Aorta (tissue), 5 donors: Measurements from ENCODE around the gene B4GALNT3. TPM values are rescaled to one million over a fixed set of nuclear protein-coding genes. Genes with fewer than 3 reads are reported as not detected.
A peak's percentile ranks its signal among the peaks of the same experiment; 100 is the strongest.

Experiments used
- ATAC-seq: fragments of 200-7000 bp; cut with Tn5 transposase; one replicate; pipeline ENCODE4 v1.9.1; 2022; ENCODE audit warnings: moderate library complexity; ENCODE audit not compliant: low FRiP score
- DNase-seq, 2 donors: peaks; one replicate each; pipeline ENCODE4 v3.0.0-alpha.2; 2020
- H3K27ac ChIP-seq, 2 donors: one replicate each; pipeline ENCODE4 v1.5.1; 2013; ENCODE audit warnings: low read length in 2 of 2, mild to moderate bottlenecking in 2 of 2, moderate library complexity in 2 of 2, control low read depth in 1 of 2, inconsistent platforms in 1 of 2, low read depth in 1 of 2
- H3K27me3 ChIP-seq, 2 donors: one replicate each; pipeline ENCODE4 v1.6.1; 2013; ENCODE audit warnings: control low read depth in 1 of 2, low read length in 1 of 2, mild to moderate bottlenecking in 1 of 2, moderate library complexity in 1 of 2; ENCODE audit not compliant: insufficient read depth in 2 of 2, control insufficient read depth in 1 of 2
- H3K36me3 ChIP-seq, 2 donors: one replicate each; pipeline ENCODE4 v1.6.1; 2013; ENCODE audit warnings: control low read depth in 1 of 2, low read length in 1 of 2, mild to moderate bottlenecking in 1 of 2; ENCODE audit not compliant: insufficient read depth in 2 of 2, control insufficient read depth in 1 of 2
- H3K4me1 ChIP-seq, 2 donors: one replicate each; pipeline ENCODE4 v1.6.1; 2013; ENCODE audit warnings: low read length in 2 of 2, control low read depth in 1 of 2, mild to moderate bottlenecking in 1 of 2, moderate library complexity in 1 of 2; ENCODE audit not compliant: insufficient read depth in 2 of 2, control insufficient read depth in 1 of 2
- H3K4me3 ChIP-seq, 2 donors: one replicate each; pipeline ENCODE4 v1.5.1; 2013; ENCODE audit warnings: low read length in 2 of 2, control low read depth in 1 of 2, mild to moderate bottlenecking in 1 of 2
- H3K9me3 ChIP-seq: one replicate; pipeline ENCODE4 v1.6.1; 2013; ENCODE audit warnings: mild to moderate bottlenecking, low read length; ENCODE audit not compliant: control insufficient read depth
- WGBS, 2 donors: extraction: QIAGEN DNeasy Blood & Tissue Kit; methylation state at CpG; one replicate each; pipeline ENCODE4 v1.1.7; 2013; 5-methylcytosine and 5-hydroxymethylcytosine counted together
- intact Hi-C, 2 donors: fragments of 100-400 bp; cut with DNase I; formaldehyde crosslinking; loops; one replicate each; pipeline versions ENCODE4 v1.14.2 to v1.15.0; 2022
- polyA plus RNA-seq, 2 donors: library from polyadenylated mRNA; stranded (reverse); fragments of 200-250 nt; gene quantifications; one replicate each; pipeline ENCODE4 v1.2.3, GENCODE V29; 2013
- total RNA-seq, 2 donors: library from RNA; stranded (reverse); fragmentation: NEBNext Ultra II Directional; extraction: Animal tissue kit (Norgen Biotek cat#: 25700); gene quantifications; one replicate each; pipeline ENCODE4 v1.2.1, GENCODE V29; 2021
- donor health status: healthy with polysubstance abuse.
- donor health status: Bipolar disorder and iron deficiency.
- donor health status: DM: no; HTN: no; CAD: no.
- donor health status: DM: no; HTN: no; CAD: no.
- donor health status: DM: yes; HTN: yes; CAD: no.

B4GALNT3 gene
- total and polyA plus RNA-seq, 4 donors, result 10.3 to 29.9 (median 18.9) TPM

GRCh38 chr12:450438-450837 lies 9.3 kb upstream of the B4GALNT3 start:
- Histone ChIP-seq H3K9me3 (no peaks in the 10 kb centered on the region), H3K4me3 (no peak overlapping the region), H3K4me1 (no peaks in the 10 kb centered on the region), H3K36me3 (no peaks in the 10 kb centered on the region), H3K27ac (no peak overlapping the region), H3K27me3 (peaks cover 0 to 1% of the 10 kb centered on the region in 2 donors)
- intact Hi-C loops, result loop anchor here in 1 of 2 donors (5.0 kb wide), 1 partner anchor 52 kb away; no protein-coding TSS in a partner anchor
- 84 to 88% methylated on average over 3 of the region's 3 CpGs for WGBS, 2 donors
- DNase-seq (no peak), ATAC-seq (no peak)

DNA sequence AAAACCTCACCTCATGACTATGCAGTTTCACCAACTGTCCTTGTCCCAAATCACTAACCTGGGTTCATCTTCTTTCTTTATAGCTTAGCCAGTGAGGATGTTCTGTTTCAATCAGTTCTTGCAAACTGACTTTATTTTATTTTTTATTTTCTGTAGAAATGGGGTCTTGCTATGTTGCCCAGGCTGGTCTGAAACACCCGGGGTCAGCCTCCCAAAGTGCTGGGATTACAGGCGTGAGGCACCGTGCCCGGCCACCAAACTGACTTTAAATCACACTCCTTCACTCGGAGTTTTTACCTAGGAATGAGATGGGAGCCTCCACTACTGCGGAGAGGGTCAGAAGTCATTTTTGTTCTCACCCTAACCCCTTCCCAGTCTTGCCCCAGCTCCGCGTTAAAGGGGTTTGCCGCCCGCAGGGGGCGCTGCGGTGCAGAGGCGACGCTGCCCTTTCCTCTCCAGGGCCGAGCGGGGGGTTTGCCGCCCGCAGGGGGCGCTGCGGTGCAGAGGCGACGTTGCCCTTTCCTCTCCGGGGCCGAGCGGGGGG lies 7.0 kb upstream of the B4GALNT3 start:
- peak in 1 of 2 donors; percentile 80 for DNase-seq
- no peaks in the 10 kb centered on the region for H3K36me3 ChIP-seq
- intact Hi-C loops, result loop anchor here (1.0 to 5.0 kb wide), 3 partner anchors 50 to 94 kb away; no protein-coding TSS in a partner anchor
- no peak for ATAC-seq
- H3K4me3 ChIP-seq, result no peak overlapping the region
- WGBS, 2 donors, result 42 to 90% methylated on average over 6 to 18 of the region's 25 CpGs
- no peaks in the 10 kb centered on the region for H3K4me1 ChIP-seq
- no peak overlapping the region for H3K27ac ChIP-seq
- no peaks in the 10 kb centered on the region for H3K27me3 ChIP-seq
- H3K9me3 ChIP-seq, result no peaks in the 10 kb centered on the region

DNA sequence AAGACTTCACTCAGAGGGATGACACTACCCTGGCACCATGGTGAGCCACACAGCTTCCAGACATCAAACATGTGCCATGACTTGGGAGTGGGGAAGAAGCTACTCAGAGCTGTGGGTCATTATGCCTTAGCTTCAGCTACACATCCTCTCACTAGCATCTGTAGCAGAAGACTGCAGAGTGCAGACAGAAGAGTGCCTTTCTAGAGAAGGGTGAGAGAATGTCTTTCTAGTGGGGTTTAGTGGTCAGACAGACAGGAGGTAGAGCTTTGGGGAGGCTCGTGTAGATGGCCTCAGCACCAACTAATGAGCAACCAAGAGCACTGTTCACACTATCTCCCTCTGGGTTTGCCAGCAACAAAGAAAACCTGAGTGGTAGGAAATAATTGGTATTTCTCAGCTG lies 4.9 kb upstream of the B4GALNT3 start:
- WGBS, 2 donors, result 72 to 100% methylated on average over 1 of the region's 1 CpG

DNA sequence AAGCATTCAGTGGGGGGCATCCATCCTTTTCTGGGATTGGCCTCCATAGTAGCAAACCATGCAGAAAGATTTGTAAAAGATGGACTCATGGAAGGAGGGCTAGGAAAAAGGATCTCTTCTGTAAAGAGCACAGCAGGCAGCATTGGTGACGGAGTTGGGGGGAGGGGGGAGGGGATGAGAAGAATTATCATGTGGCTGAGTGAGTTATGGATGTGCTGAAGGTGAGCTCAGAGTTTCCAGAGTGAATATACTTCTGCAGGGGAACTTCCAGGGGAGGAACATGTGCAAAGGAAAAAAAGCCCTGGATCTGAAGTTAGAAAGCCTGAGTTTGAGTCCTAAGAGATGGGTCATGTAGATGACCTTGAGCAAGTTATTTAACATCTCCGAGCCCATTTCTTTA lies 3.9 kb upstream of the B4GALNT3 start:
- Histone ChIP-seq H3K9me3 (no peaks in the 10 kb centered on the region), H3K36me3 (no peaks in the 10 kb centered on the region), H3K4me1 (no peaks in the 10 kb centered on the region), H3K27me3 (no peaks in the 10 kb centered on the region), H3K27ac (no peak overlapping the region), H3K4me3 (no peak overlapping the region)
- intact Hi-C loops, result loop anchor here in 1 of 2 donors (2.0 kb wide), 1 partner anchor 43 kb away; no protein-coding TSS in a partner anchor
- DNase-seq (no peak), ATAC-seq (no peak)
- WGBS, 2 donors, result 52 to 70% methylated on average over 2 of the region's 2 CpGs

More for the DNA sequence above, 4.9 kb upstream of the B4GALNT3 start:
- no peak for DNase-seq
- no peak overlapping the region for H3K4me3 ChIP-seq
- no peaks in the 10 kb centered on the region for H3K27me3 ChIP-seq
- no peak for ATAC-seq
- no peaks in the 10 kb centered on the region for H3K36me3 ChIP-seq
- H3K4me1 ChIP-seq, result no peaks in the 10 kb centered on the region
- no peaks in the 10 kb centered on the region for H3K9me3 ChIP-seq
- H3K27ac ChIP-seq, result peak overlapping the region in 1 of 2 donors; percentile 37
- intact Hi-C loops, result loop anchor here (2.0 to 5.0 kb wide), 2 partner anchors 44 to 47 kb away; no protein-coding TSS in a partner anchor

GRCh38 chr12:457676-458075 lies 2.1 kb upstream of the B4GALNT3 start:
- 63 to 76% methylated on average over 4 of the region's 4 CpGs for WGBS, 2 donors
- Histone ChIP-seq H3K36me3 (no peaks in the 10 kb centered on the region), H3K27ac (no peak overlapping the region), H3K4me1 (no peaks in the 10 kb centered on the region), H3K9me3 (no peaks in the 10 kb centered on the region), H3K4me3 (no peak overlapping the region), H3K27me3 (no peaks in the 10 kb centered on the region)
- intact Hi-C loops, result no loop called here
- DNase-seq, result no peak
- no peak for ATAC-seq

DNA sequence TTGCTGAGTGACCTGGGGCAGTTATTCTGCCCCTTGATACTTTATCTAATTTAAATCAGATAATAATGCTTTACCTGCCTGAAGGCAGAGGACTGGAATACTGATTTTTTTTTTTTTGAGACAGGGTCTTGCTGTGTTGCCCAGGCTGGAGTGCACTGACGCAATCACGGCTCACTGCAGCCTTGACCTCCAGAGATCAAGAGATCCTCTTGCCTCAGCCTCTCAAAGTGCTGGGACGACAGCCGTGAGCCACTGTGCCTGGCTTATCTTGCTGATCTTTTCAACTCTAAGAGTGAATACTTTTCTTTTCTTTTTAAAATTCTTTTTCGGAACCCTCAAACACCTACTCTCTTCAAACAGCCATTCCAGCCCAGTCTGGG lies 699 bp upstream of the B4GALNT3 start:
- H3K27ac ChIP-seq, result peak overlapping the region; percentile 33 to 43
- intact Hi-C loops, result no loop called here
- ATAC-seq (no peak), DNase-seq (no peak)
- H3K4me1 ChIP-seq, result no peaks in the 10 kb centered on the region
- no peaks in the 10 kb centered on the region for H3K9me3 ChIP-seq
- WGBS, 2 donors, result 49 to 60% methylated on average over 5 of the region's 5 CpGs
- no peaks in the 10 kb centered on the region for H3K27me3 ChIP-seq
- H3K36me3 ChIP-seq, result no peaks in the 10 kb centered on the region
- peak overlapping the region in 1 of 2 donors; percentile 96 for H3K4me3 ChIP-seq

GRCh38 chr12:460261-461230 lies 807 bp downstream of the B4GALNT3 start:
- peak overlapping the region; percentile 93 to 96 for H3K4me3 ChIP-seq
- intact Hi-C loops, result loop anchor here in 1 of 2 donors (2.0 kb wide), 1 partner anchor 20 kb away; no protein-coding TSS in a partner anchor
- ATAC-seq (no peak), DNase-seq (peak; percentile 65 to 85)
- no peaks in the 10 kb centered on the region for H3K27me3 ChIP-seq
- H3K4me1 ChIP-seq, result no peaks in the 10 kb centered on the region
- H3K36me3 ChIP-seq, result no peaks in the 10 kb centered on the region
- WGBS, 2 donors, result 1% methylated on average over 55 to 109 of the region's 109 CpGs
- H3K9me3 ChIP-seq, result no peaks in the 10 kb centered on the region
- peak overlapping the region; percentile 55 to 68 for H3K27ac ChIP-seq

- ATAC-seq (no peak), DNase-seq (no peak)
- whole genome bisulfite sequencing, 2 donors, result 24 to 29% methylated on average over 13 of the region's 13 CpGs
- no peaks in the 10 kb centered on the region for H3K27me3 ChIP-seq
- H3K4me3 ChIP-seq, result peak overlapping the region in 1 of 2 donors; percentile 96
- no peaks in the 10 kb centered on the region for H3K4me1 ChIP-seq
- no peaks in the 10 kb centered on the region for H3K36me3 ChIP-seq
- H3K27ac ChIP-seq, result peak overlapping the region in 1 of 2 donors; percentile 65
- H3K9me3 ChIP-seq, result no peaks in the 10 kb centered on the region
- intact Hi-C loops, result loop anchor here in 1 of 2 donors (2.0 kb wide), 1 partner anchor 19 kb away; no protein-coding TSS in a partner anchor
These were observed 1.7 kb downstream of the B4GALNT3 start for GRCh38 chr12:461425-461824.
